Dermis microvascular lymphatic vessel endothelial cell (primary cell): ENCODE data around the gene SLCO2A1. TPM values are rescaled to one million over a fixed set of nuclear protein-coding genes. Genes with fewer than 3 reads are reported as not detected.

Source experiments
- DNase-seq, 2 donors: peaks; one replicate each; pipeline versions ENCODE4 v3.0.0 to v3.0.0-alpha.2; 2010; ENCODE audit warnings: low read depth in 2 of 2
- total RNA-seq: library from RNA; depleted of rRNA; stranded (reverse); fragments of >200 nt; gene quantifications from 2 replicates; pipeline ENCODE4 v1.2.1, GENCODE V29; 2014

Gene SLCO2A1
- total RNA-seq, 1 donor from 2014 or later = 1.2 TPM

DNA sequence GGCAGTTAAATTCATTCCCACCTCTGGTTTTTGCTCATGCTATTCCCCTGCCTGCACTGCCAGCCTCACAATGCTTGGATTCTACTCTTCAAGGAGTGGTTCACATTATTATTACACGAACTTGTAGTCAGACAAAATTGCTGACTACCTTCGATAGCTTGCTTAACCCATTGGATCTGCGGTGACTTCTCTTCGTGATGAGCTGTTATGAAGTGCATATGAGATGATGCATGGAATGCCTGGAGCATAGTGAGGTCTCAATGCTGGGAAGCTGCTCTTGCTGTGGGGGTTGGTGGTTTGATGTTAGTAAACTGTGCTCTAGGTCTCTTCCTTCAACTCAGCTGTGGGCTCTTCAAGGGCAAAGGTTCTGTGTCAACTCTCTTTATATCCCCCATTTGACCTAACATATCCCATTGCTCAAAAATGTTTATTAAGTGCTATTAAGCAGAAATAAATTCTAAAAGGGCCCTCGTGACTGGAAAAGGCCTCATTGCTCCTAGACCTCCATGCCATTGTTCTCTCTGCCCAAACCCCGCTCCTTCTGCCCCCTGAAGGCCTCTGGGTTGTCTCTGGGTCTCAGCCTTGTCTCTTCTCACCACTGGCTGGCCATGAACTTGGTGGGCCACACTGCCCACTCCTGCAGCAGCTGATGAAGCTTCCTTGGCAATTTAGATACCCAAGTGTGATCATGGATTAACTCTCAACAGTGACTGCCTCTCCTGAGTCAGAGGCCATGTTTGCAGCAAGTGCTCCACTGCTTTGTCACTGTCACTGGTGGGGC is 4.5 kb upstream of the SLCO2A1 start:
- DNase-seq = no peak

DNA sequence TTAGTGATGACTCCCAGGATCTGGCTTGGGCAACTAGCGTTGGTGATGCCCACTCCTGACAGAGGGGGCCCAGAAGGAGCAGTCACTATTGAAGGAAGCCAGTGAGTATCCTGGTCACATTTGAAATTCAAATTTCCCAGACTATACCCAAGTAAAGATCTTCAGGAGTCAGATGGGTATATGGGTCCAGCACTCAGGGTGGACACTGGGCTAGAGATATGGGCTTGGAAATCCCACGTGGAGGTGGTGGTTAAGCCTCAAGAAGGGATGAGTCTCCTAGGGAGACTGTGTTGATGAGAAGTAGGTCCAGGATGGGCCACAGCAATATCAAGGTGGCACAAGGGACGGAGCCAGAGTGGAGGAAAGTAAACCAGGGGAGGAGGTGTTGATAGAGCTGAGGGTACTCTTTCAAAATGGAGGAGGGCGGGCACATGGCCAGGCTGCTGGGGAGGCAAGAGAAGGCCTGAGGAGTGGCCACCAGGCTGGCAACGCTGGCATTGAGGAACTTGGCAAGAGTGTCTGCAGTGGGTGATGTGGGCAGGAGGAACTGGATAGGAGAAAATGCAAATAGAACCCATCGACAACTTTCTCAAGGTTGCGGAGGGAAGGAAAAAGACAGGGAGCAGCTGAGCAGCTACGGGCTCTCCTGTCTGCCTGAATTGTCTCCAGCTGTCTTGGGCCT is 3.7 kb upstream of the SLCO2A1 start:
- no peak for DNase-seq

DNA sequence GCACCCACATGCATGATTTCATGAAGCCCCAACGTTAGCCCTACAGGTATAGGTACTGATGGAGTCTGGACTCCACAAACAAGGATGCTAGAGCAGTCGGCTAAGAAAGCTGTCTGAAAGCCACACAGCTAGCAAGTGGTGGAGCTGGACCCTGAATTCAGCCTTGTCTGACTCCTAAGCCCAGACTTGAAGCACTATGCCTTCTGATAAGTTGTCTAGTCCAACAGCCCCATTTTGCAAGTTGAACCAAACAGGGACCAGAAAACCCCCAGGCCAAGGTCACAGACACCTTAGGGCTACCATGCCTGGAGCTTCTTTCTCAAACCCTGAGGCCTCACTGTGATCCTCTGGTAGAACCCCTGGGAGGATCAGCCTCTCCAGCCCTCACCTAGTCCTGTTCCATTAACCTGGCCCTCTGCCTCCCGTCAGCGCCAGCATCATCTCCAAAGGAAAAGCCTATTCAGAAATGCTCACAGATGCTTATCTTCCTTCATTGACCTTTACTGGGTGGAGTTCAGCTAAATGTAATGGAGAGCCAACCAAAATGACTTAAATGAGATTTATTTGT is 1.7 kb upstream of the SLCO2A1 start:
- DNase-seq = no peak

DNA sequence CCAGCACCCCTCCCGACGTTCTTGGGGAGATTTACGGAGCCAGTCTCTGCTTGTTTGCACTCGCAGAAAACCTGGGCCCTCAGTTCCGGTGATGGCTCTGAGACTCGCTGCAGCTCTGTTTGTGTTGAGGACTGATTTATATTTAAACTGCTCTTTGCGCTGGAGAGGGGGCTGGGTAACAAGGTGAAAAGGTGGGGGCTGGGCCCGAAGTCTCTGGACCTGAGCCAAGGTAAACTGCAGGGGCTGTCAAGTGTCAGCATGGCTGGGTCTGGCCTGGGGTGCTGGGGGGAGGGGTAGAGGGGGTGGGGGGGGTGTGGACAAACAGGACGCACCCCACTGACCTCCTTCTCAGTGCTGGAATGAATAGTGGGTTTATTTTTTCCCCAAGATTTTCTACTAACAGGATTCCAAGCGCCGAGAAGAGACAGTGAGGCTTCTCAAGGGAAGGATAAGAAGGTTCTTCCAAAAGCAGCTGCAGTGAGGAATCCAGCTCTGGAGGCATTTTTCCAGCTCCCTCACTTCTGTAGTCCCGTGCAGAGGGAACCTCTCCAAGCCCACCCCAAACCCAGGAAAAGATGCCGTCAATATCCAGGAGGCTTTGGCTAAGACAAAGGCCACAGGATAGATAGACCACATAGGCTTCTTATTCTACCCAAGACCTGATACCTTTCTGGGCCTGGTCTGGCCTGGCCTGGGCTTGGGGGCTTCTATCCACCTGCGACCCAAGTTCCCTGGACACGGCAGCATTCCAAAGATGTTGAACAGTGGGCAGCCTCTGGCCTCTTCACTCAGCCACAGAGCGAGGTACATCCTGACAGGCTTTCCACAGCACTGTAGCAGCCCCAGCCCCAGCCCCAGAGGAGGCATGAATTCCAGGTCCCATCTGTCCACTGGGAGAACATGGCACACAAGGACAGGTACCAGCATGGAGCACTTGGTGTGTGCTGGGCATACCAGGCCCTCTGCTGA is 938 bp upstream of the SLCO2A1 start:
- DNase-seq = no peak

DNA sequence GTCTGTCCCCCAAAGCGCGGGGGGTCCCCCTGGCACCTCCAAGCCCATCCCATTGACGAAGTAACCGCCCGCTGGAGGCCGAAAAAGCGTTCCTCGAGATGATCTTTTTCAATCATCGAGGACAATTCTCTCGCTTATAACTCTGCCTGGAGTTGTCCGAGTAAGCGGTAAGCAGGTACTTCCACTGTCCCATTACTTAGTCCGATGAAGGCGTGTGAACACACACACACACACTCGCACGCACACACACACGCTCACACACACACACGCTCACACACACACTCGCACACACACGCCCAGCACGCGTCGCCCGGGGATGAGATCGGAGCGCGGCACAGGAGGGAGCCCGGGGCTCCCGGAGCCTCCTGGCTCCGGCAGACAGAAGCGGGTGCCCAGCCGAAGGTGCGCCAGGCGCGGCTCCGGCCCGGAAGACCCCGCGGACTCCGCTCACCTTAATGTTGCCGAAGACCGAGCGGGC is 430 bp downstream of the SLCO2A1 start:
- peak in 1 of 2 donors; percentile 49 for DNase-seq

DNA sequence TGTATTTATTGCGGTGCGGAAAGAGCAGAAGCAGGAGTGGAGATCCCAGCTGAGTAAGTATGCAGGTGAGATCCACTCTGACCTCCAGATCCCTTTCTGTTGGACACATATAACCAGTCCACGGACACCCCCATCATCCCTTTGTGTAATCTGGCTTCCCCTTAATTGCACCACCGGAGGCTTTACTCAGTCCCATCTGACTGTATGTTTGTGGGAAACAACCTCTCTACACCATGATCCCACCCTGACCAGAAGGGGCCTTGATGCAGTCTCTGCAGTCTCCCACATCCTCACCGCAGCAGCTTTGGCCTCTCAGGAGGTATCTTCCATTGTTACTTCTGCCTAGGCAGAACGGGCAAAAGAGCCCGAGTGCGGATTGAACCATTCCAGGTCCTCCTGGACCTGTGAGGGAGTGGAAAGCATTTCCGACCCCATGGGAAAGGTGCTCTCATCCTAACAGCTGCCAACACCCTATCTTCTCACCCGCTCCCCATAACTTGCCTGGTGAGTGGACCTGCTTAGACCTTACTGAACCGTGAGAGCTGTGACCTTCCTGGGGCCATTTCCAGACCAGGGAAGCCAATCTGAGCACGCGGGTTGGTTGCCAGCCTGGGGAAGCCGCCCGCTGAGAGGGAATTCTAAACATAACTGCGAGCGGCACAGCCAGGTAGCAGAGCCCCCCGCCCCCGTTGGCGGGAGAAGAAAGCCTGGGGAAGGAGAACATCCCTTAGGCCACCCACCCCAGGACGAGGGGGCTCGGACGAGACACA is 1.1 kb downstream of the SLCO2A1 start:
- DNase-seq = peak in 1 of 2 donors; percentile 25

DNA sequence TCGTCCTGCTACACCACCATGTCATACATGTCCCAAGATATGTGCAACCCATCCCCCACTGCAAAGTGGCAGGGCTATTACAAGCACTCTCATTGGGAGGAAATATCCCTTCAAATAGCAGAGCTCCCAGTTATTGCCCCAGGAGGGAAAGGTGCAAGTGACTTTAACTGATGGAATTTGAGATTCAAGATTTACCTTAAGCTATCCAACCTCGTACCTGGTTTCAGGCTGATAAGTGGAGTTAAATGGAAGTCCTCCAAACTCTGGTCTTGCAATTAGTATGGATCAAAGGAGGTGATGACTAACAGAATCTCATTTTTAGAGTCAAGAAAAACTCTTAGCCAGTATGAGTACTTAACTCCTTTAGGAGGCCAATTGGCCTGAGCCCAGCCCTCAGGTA is 2.1 kb downstream of the SLCO2A1 start:
- DNase-seq = no peak

DNA sequence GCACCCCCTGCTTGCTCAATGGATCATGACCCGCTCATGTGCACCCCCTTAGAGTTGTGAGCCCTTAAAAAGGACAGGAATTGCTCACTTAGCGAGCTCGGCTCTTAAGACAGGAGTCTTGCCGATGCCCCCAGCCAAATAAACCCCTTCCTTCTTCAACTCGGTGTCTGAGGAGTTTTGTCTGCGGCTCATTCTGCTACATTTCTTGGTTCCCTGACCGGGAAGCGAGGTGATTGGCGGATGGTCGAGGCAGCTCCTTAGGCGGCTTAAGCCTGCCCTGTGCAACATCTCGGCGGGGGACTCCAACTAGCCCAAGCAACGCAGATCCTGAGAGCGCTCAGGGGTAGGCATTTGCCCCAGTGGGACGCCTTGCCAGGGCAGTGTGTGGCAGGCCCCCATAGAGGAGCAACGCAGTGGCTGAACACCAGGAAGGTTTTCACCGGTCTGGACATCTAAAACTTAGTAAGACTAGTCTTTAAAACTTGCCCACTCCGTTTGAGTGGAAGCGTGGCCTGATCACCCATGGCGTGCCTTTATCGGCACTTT is 9.5 kb downstream of the SLCO2A1 start:
- DNase-seq = no peak

DNA sequence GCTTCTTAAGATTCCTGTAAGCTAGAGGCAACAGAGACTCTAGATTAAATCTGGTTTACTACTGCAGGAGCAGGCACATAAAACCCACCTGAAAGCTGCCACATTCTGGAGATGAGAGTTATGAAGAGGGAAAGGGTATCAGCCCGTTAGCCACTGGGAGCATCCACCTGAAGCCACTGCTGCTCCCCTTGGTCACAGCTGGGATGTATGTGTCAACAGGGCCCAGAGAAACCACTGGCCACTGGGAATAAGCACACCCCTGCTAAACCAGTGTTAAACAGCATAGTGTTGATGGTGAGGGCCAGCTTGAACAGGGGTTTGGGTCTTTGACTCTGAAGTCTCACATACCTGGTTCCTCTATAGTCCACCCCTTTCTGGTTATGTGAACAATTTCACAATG is 10.9 kb downstream of the SLCO2A1 start:
- DNase-seq = no peak

DNA sequence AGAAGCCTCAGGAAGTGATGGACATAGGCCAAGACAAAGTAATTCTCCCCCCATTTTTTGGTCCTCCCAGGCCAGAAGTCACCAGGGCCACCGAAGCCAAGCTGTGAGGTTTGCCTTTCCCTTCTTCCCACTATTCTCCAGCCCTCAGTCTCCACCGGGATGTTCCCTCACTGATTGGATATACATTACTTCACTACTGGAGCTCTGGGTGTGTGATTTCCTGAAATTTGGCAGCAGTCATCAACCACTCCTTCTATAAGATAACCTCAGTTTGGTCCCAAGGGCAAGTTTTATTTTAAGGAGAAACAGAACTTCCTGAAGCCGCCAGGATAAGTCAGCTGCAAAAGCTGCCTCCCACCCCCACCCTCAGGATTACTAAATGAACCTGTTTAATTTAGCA is 11.3 kb downstream of the SLCO2A1 start:
- DNase-seq = no peak

DNA sequence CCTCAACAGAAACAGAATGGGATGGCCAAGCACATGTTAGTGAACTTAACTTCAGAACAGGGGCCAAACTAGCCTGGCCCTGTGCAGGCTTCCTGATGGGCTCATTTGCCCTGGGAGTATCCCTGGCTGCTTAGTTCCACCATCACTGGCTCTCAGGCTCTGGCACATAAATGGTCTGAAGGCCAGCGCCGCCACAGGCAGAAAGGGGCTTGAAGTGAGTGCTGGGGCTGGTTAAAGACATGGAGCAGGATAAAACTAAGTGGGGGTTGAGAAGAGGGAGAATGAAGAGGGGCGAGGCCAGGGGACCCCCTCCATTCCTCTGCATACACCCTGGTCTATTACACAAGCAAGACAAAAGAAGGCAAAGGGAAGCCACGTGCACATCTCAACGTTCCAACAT is 12.2 kb downstream of the SLCO2A1 start:
- no peak for DNase-seq

DNA sequence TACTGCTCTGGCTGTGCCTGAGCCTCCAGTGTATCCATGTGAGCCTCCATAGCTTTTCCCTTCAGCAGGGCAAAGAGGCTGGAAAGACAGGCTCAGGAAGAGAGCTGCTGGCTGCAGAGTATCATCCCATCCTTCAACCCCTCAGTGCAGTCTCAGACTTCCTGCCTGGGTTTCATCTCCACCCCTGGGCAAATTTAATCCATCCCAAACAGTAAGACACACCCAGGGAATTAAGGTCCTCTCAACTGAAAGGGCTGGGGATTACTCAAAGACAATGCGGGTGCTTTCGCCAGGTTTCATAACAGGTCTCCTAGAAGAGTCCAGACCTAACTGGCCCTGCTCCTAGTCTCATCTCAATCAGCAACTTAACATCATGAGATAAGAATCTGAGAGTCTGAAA is 15.5 kb downstream of the SLCO2A1 start:
- DNase-seq = no peak

DNA sequence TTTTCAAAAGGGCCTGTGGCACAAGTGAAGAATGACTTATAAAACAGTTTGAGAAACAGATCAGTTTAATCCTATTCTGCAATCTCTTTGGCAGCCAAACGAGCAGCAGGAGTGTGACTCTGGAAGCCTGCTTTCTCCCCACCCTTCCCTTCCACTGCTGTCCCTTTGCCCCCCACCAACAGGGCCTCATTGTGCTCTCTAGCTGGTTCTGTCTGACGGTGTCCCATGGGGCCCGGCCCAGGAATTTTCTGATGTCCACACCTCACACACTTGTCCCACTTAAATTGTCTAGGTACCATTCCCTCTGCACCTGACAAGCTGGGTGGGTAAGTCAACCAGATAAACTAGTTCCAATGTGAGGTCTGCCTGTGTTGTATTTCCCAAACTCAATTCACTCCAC is 16.4 kb downstream of the SLCO2A1 start:
- no peak for DNase-seq

DNA sequence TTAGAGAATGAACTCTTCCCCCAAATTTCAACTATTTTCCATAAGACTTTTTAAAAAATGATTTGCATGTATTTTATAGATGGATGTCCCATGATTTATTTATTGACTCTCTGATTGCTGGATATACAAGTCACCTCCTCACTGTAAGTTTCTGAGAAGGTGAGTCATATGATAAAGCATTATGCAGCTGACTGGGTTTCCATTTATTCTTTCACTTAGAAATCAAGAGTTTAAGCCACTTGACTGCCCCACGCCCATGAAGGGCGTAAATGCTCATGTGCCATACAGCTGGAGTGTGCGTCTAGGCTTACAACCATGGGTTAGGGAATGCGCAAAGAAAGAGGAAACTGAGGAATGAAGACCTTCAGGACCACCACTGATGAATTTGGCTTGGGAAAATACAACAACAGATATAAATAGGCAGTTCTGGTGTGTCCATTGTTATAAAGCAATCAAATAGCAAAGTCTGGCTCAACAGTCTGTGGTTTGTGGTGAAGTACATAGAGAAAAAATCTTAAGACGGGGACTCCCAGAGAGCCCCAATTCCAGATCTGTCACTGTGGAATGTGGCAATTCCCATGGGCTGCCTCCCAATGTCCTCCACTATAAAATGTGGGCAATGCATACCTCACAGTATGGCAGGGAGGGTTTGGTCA is 20.3 kb downstream of the SLCO2A1 start:
- DNase-seq = peak in 1 of 2 donors; percentile 56

DNA sequence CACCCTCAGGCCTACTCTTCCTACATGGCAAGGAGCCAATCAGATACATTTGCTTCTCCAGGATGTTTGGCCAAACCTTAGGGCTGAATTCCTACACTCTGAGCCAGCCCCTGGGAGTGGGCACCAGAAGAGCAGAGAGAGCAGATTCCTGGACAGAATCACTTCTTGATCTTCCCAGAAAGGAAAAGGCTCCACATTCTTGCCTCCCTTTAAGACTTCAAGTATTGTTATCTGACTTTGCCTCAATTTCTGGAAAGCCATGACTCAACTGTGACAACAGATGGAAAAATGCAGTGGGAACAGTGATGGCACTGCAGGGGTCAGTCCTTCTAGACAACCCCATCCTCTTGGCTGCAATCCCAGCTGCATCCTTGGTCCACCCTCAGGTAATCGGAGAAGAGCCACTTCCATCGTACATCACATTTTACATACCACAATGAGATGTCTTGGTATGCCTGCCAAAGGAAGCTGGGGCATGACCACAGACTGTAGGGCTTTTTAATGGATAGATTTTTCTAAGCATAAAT is 21.0 kb downstream of the SLCO2A1 start:
- DNase-seq = peak in 1 of 2 donors; percentile 80

DNA sequence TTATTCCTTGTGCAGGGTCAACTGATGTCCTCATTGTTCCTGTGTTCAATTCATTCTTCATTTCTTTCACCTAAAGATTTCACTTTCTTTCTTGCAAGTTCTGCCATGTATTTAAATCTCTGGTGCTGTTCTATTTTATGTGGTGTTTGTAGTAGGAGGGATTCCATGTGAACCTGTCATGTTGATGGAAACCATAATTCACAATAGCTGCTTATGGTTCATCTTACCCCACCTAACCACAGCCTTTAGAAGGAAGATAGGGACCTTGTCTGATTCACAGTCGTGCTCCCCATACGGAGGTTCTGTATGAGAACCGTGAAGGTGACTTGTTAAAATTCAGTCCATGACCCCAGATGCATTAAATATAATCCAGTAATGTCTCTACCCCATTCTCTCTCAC is 21.9 kb downstream of the SLCO2A1 start:
- DNase-seq = no peak

DNA sequence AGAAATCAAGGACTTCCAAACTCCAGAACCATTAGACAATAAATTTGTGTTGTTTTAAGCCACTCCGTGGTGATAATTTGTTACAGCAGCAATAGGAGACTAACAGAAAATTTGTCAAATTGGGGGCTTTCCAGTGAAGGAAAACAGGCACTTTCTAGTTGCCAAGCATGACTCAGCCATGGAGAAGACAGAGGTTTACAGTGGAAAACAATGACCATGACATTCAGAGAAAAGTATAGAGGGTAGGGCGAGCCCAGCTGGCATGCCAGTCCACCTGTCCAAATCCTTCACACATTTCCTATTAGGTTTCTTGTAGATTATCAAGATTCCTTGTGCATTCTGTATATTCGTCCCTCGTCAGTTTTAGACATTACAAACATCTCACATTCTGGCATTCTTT is 24.9 kb downstream of the SLCO2A1 start:
- peak in 1 of 2 donors; percentile 59 for DNase-seq

DNA sequence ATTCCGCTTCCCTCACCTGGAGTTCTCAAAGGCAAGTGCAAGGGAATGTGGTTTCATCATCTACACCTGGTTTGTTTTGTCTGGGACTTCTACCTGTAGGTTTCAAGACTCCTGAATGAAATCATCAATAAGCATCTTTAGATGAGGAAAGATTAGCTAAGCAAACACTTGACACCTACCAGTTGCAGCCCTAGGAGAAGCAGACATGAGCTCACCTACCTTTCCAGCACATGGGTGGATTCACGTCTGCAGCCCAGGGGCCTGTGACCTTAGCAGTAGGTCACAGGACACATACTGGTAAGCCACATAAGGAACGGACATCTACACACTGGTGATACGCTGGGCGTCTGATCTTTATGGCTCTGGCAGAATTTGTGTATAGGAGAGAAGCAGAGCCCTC is 26.7 kb downstream of the SLCO2A1 start:
- no peak for DNase-seq

DNA sequence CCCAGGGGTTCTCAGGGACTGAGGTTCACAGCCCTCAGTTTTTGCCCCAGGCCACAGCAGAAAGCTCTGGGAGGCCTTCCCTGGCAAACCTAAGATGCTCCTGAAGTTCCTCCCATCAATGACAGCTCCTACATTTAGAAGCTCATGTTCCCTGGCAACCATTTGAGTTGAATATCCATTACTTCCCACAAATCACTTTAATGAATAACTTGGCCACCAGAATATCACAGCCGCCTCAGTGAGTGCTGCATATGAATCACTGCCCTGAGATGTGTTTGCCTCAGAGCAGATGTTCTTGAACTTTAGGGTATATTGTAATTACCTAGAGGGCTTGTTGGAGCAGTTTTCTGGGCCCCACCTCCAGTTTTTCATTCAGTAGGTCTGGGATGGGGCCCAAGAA is 27.4 kb downstream of the SLCO2A1 start:
- DNase-seq = no peak

DNA sequence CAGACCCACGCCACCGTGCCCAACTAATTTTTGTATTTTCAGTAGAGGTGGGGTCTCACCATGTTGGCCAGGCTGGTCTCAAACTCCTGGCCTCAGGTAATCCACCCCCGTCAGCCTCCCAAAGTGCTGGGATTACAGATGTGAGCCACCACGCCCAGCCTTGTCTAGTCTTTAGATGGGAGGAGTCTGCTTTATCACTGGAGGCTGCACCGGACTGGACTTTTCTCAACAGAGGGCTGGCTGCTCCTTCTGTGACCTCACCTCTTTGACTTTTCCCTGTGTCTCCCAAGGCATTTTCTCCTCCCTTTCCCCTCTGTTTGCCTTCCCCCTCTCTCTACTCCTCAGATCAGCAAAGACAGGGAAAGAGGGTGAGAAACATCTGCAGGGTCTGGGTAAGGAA is 28.5 kb downstream of the SLCO2A1 start:
- DNase-seq = no peak
